Effector CD4-positive, alpha-beta T cell (primary cell): ENCODE measurements around the gene IQGAP1.
A peak's percentile ranks its signal among the peaks of the same experiment; 100 is the strongest.
"Not testable (repeated sequence)": the region's sequence is repeated elsewhere in the genome, so short reads cannot be mapped to it uniquely, and the experiment has no call there.

Experiments used
- DNase-seq: peaks from one replicate; pipeline ENCODE4 v3.0.0-alpha.2; 2020

IQGAP1 gene

GRCh38 chr15:90489944-90490343 lies 101.9 kb downstream of the IQGAP1 start:
- DNase-seq, result no peak

- no peak for DNase-seq
Measured at GRCh38 chr15:90493647-90494046, 105.6 kb downstream of the IQGAP1 start.

- DNase-seq, result no peak
Measured at GRCh38 chr15:90495067-90495466, 107.0 kb downstream of the IQGAP1 start.

GRCh38 chr15:90496791-90497190 lies 108.7 kb downstream of the IQGAP1 start:
- no peak for DNase-seq

GRCh38 chr15:90497376-90497775 lies 109.3 kb downstream of the IQGAP1 start:
- DNase-seq, result no peak

- no peak for DNase-seq
Measured at GRCh38 chr15:90497912-90498311, 109.9 kb downstream of the IQGAP1 start.

- DNase-seq, result no peak
Measured at GRCh38 chr15:90500171-90500570, 112.1 kb downstream of the IQGAP1 start.

GRCh38 chr15:90501898-90502297 lies 113.9 kb downstream of the IQGAP1 start:
- DNase-seq, result no peak

- not testable (repeated sequence) for DNase-seq
Measured at GRCh38 chr15:90510781-90511180, 122.7 kb downstream of the IQGAP1 start.

GRCh38 chr15:90511211-90511618 lies 123.2 kb downstream of the IQGAP1 start:
- DNase-seq, result not testable (repeated sequence)

GRCh38 chr15:90512276-90512675 lies 124.2 kb downstream of the IQGAP1 start:
- DNase-seq, result no peak

- DNase-seq, result no peak
Measured at GRCh38 chr15:90512981-90513380, 124.9 kb downstream of the IQGAP1 start.

GRCh38 chr15:90513448-90513847 lies 125.4 kb downstream of the IQGAP1 start:
- DNase-seq, result no peak

GRCh38 chr15:90513893-90514292 lies 125.9 kb downstream of the IQGAP1 start:
- not testable (repeated sequence) for DNase-seq

GRCh38 chr15:90519688-90520087 lies 131.6 kb downstream of the IQGAP1 start:
- no peak for DNase-seq

- DNase-seq, result no peak
Measured at GRCh38 chr15:90520365-90520764, 132.3 kb downstream of the IQGAP1 start.

GRCh38 chr15:90523373-90523772 lies 135.3 kb downstream of the IQGAP1 start:
- no peak for DNase-seq

GRCh38 chr15:90524018-90524803 lies 136.2 kb downstream of the IQGAP1 start:
- not testable (repeated sequence) for DNase-seq

GRCh38 chr15:90529011-90529370 lies 140.9 kb downstream of the IQGAP1 start:
- DNase-seq, result no peak

- peak; percentile 30 for DNase-seq
Measured at GRCh38 chr15:90529371-90530249, 141.6 kb downstream of the IQGAP1 start, which contains the start of gene CRTC3. Gene CRTC3, plus strand, starts transcription at chr15:90529923. Its CDS starts 149 bp downstream, at chr15:90530072.

- peak; percentile 19 for DNase-seq
Measured at GRCh38 chr15:90530250-90531051, 142.4 kb downstream of the IQGAP1 start.

GRCh38 chr15:90531147-90531546 lies 143.1 kb downstream of the IQGAP1 start:
- no peak for DNase-seq

GRCh38 chr15:90535254-90535653 lies 147.2 kb downstream of the IQGAP1 start:
- DNase-seq, result no peak
